SKM-1 treated with dmso at 0.1 percent for 144 hours (cell line): ENCODE results near the gene COX19.
A peak's percentile ranks its signal among the peaks of the same experiment; 100 is the strongest.
"Not testable (repeated sequence)": the region's sequence is repeated elsewhere in the genome, so short reads cannot be mapped to it uniquely, and the experiment has no call there.

ENCODE experiments used
- DNase-seq: peaks from one replicate; lab custom pipeline; 2025; ENCODE audit not compliant: unreplicated experiment; lab: John Stamatoyannopoulos, UW

Gene COX19

DNA sequence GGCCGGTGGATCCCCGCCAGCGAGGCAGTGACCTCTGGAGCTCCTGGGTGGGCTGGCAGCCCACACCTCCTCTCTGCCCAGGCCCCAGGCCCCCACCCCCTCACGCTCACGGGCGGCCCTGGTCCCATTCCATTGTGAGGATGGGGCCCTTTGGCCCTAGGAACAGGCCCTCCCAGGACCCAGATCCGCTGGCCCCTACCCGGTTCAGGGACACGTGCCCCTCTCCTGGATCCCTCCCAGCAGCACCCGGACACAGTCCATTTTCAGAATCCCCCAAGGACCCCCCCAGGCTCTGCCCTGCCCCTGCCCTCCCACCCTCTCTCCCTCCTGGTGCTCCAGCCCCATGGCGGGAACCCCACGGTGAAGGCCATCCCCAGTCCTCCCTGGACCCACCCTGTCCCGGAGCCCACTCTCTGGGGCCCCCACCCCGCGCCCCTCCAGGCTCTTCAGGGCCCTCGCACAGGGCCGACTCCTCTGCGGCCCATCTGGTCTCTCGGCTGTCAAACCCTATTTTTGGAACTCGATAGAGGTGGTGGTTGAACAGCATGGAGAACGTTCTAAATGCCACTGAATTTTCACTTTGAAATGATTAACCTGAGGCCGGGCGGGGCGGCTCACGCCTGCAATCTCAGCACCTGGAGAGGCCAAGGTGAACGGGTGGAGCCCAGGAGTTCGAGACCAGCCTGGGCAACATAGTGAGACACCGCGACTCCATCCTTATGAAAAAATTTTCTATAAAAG, 28.9 kb downstream of the COX19 start:
- DNase-seq = no peak

DNA sequence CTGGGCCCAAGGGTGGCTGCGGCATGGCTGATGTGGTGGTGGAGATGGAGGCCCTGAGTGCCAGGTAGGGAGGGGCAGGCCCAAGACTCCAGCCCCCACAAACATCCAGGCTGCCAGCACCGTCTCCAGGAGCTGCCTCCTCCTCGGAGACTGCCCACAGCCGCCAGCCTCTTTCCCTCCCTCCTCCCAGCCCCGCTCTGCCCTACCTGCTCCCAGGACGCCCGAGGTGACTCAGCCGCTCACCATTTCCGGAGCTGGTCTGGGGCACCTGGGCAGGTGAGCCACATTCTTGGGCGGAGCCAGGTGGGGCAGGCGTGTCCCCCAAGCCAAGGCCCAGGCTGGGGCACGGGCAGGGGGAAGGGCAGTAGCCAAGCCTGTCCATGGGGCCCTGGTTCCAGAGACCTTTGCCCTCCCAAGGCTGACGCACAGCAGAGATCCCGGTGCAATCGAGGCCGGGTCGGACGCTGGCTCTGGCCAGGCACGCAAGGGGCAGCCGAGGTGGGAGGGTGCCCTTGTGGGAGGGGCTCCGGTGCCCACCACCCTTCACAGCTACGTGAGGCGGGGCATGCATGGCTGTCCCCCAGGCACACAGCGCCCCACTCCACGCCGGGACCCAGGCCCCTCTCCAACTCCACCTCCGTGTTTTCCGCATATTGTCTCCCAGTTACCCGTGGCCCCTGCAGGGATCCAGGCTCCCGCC, 29.6 kb downstream of the COX19 start:
- no peak for DNase-seq

DNA sequence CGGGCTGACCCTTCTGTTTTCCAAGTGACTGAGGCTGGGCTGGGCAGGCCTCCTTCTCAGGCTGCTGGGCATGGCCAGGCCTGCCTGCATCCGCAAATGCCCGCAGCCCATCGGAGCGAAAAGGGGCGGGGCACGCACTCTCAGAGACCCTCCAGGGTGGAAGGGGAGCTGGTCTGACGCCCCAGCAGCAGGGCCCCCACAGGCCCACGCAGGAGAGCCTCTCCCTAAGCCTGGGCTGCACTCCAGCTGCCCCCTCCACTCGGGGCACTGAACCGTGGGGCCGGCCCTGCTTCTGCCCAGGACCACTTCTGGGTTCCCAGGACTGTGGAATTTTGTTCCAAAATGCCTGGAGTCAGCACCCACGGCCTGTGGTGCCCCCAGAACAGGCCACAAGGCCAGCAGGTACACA, 30.2 kb downstream of the COX19 start:
- DNase-seq = no peak

DNA sequence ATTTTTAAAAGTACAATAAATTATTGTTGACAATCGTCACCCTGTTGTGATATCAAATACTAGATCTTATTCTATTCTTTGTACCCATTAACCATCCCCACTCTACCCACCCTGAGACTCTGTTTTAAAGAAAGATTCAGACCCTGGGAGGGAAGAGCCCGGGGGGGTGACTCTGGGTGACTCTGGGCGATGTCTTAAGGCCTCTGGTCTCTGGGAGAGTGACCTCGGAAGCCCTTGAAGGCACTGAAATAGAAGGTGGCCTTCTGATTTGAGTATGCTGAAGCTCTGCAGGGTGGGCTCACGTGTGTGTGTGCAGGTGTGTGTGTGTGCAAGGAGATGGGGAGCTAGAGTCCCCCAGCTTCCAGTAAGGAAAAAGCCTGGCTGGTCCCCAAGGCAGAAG, 30.6 kb downstream of the COX19 start:
- DNase-seq = no peak

DNA sequence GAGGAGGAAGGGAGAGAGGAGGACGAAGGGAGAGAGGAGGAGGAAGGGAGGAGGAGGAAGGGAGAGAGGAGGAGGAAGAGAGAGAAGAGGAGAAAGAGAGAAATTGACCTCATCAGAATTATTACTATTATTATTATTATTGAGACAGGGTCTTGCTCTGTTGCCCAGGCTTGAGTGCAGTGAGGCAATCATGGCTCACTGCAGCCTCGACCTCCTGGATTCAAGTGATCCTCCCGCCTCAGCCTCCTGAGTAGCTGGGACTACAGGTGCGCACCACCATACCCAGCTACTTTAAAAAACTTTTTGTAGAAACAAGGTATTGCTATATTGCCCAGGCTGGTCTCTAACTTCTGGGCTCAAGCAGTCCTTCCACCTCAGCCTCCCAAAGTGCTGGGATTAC, 31.6 kb downstream of the COX19 start:
- DNase-seq = not testable (repeated sequence)

DNA sequence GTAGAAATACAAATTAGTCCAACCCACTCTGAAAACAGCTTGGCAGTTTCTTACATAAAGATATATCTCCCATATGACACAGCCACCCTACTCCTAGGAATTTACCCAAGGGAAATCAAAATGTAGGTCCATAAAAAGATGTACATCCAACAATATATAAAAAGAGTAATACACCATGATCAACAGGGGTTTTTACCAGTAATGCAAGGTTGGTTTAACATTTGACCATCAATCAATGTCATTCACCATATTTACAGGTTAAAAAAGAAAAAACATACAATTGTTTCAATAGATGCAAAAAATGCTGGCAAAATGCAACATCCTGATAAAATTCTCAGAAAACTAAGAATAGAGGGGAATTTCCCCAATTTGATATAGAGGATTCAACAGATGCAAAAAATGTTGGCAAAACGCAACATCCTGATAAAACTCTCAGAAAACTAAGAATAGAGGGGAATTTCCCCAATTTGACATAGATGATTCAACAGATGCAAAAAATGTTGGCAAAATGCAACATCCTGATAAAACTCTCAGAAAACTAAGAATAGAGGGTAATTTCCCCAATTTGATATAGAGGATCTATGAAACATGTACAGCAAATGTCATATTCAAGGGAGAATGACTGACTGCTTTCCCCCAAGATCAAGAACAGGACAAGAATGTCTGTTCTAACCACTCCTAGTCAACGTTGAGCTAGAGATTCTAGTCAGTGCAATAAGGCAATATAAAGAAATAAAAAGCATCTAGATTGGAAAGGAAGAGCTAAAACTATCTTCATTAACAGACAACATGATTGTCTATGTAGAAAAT, 34.5 kb downstream of the COX19 start:
- DNase-seq = no peak

DNA sequence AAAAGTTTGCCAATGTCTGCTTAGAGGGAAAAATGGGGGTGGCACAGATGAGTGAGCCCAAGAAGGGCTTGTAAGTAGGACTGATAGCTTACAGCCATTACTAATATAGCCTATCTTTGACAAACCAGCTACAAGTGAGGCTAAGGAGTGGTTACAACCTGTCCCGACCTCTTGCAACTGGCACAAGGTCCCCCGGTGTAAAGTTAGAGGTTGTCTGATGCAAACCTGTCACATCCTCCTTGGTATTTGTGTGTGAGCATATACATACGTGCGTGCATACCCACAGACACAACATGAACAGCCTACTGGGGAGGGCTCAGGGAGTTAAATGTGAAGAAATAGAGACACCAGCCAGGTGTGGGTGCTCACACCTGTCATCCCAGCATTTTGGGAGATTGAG, 35.5 kb downstream of the COX19 start:
- no peak for DNase-seq

DNA sequence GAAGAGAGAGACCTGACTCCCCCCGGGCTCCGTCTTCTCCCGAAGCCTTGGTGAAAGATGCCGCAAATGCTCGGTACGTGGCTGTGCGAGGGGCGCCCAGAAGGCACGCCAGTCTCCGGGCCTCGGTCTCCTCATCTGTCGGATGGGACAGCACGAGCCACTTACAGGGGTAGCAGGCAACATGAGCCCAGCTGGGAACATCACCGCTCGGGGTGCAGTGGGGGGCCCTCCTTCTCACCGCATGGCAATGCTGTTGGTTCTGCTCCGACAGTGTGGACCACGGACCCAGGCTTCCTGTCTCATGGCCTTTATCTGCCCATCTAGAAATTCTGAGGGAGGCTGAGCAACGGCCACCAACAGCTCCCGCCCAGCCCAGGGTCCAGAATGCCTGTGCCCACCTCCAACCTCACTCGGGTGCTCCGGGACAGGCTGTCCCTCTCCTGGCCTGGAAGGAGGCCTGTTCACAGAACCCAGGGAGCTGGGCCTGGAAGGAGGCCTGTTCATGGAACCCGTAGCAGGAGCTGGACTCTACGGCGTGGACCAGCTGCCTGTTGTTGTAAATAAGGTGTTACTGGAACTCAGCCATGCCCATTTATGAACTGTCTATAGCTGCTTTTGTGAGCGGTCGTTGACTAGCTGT, 36.7 kb downstream of the COX19 start:
- no peak for DNase-seq

DNA sequence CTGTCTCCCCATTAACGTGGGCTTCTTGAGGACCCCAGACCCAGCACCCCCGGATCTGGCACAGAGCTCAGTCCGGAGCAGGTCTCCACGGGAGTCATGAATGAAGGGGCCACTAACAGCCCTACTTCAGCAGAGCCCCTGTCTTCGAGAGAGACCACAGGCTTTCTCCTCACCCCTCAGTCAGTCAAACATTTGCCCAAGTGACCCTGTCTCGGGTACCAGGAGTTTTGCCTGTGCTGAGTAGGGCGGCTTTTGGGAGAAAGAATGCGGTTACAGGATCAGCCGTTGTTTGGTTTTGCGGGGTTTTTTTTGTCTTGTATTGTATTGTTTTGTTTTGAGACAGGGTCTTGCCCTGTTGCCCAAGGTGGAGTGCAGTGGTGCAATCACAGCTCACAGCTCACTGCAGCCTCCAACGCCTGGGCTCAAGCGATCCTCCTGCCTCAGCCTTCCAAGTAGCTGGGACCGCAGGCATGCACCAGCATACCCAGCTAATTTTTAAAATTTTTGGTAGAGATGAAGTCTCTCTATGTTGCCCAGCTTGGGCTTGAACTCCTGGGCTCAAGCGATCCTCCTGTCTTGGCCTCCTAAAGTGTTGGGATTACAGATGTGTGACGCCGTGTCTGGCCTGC, 37.4 kb downstream of the COX19 start:
- DNase-seq = no peak

DNA sequence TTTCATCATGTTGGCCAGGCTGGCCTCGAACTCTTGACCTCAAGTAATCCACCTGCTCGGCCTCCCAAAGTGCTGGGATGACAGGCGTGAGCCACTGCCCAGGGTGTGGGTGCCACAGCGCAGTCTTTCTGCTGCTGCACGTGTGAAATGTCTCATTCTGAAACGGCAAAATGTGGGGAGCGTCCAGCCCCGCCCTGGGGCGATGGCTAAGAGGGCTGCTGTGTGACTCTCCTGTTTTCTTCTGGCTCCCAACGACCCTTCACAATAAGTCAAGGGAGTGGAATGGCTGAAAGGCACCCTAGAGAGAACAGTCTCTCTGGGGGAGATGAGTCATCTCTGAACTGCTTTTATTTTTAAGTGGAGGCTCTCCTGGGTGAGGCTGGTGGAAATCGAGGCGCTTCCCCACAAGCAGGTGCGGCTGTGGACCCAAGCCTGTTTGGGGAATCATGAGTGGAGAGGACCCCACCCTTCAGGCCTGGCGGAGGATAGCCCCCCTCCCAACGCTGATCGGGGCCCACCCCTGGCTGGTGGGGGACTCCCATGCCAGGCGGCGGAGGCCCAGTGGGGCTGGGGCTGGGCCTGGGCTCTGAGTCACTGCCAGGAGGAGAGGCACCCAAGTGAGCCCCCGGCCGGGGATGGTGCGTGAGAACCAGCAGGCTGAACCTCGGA, 38.8 kb downstream of the COX19 start:
- DNase-seq = no peak

DNA sequence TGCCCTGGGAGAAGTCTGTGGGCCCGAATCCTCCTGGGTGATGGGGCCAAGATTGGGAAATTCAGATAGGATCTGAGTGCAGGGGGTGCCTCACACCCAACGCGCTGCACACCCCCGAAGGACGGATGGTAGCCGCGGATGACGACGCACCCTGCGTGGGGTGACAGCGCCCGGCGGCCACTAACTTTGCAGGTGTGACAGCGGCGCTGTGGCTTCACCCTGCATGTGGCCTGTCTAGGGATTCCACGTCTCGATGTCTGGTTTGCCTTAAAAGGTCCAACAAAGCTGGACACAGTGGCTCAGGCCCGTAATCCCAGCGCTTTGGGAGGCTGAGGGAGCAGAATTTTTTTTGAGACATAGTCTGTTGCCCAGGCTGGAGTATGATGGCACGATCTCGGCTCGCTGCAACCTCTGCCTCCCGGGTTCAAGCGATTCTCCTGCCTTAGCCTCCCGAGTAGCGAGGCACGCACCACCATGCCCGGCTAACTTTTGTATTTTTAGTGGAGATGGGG, 39.4 kb downstream of the COX19 start:
- DNase-seq = no peak

DNA sequence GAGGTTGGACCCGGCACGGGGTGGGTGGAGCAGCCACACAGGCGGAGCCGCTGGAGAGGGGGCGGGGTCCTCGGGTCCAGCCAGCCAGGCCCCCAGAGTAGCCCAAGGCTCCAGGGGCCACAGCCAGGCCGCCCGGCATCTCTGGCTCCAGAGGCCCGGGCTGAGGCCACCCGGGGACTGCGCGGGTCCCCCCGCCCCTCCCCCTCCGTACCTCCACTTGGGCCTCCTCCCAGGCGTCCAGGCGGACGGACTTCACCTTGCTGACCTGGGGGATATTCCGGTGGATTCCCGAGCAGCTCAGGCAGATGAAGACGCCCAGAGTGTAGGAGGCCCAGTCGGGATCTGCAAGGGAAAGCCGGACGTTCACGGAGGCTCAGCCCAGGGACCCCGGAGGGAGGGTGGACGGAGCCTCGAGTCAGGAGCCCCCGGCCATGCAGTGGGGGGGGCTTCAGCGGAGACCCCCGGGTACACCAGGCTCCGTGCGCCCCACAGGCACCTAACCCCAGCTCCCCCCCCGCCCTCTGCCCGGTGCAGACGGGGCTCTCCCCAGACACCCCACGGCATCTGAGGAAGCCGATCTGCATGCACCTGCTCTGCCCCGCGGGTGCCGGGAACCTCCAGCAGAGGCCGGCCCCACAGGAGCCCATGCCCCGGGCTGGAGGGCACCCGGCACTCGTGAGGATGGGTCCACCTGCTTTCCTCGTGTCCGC, 40.0 kb downstream of the COX19 start:
- DNase-seq = no peak

DNA sequence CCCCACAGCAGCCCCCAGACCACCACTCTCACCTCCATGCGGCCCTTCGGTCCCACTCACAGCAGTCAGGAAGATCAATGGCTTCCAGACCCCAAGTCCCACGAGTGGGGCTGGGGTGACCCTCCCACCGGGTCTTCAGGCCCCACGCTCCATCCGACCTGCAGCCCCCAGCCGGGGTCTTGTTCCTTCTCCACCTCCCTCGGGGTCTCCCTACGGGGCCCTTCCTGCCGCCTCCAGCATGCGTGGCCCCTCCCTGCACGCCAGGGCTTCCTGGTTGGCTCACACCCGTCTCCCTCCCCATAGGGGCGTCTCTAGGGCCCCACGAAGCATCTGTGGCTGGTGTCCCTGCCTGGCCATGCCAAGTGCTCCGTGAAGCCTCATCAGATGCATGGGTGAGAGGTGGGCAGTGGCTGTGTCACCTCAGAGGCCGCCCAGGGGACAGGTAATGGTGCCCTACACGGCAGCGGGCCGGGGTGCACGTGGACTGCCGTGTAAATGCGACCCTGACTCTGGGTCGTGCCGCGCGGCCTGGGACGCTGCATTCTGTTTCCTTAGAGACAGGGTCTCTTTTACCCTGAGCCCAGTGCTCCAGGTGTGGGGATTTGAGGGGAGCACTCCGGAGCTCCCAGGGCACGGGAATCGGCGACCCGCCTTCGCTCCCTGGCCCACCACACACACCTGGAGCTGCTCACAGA, 40.7 kb downstream of the COX19 start:
- no peak for DNase-seq

DNA sequence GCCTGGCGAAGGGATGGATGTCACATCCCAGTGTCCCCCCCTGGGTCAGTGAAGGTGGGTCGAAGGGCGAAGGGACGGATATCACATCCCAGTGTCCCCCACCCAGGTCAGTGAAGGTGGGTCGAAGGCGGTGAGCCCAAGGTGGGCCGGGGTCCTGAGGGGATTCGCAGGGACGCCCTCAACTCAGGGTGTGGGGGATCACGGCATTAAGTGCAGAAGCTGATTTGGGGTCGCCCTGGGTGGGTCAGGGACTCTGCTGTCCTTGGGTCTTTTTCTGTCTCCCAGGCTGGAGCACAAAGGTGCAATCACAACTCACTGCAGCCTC, 42.7 kb downstream of the COX19 start:
- DNase-seq = no peak

DNA sequence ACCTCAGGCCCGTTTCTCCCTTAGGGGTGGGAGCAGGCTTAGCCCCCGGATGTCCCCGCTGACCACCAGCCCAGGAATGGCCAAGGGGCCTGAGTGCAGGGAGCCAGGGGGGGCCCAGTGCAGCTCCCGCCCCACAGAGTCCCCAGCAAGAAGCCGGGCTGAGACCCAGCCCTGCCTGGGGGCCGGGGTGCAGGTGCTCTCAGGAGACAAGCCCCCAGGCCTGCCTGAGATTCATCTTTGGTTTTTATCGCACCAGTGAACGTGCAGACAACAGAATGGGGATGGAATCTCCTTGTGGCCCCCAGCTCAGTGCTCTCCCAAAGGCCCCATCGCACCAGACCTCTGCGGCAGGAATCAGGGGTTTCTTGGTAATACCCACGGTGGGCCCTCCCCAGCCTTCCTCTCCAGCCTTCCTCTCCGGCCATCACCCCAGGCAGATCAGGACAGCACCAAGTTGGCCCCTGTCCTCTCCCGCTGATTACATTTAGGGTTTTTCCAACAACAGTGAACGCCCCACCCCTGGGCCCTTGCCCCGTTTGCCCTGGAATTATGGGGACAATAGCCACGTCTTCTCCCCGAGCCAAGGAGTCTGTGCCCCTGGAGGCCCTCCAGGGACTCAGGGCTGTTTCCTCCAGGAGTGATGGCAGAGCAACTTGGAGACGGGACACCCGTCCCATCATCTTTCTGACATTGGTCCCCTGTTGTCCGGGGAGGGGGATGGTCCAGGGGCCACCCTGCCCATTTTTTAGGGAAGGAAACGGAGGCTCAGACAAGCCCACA, 43.3 kb downstream of the COX19 start:
- DNase-seq = no peak

DNA sequence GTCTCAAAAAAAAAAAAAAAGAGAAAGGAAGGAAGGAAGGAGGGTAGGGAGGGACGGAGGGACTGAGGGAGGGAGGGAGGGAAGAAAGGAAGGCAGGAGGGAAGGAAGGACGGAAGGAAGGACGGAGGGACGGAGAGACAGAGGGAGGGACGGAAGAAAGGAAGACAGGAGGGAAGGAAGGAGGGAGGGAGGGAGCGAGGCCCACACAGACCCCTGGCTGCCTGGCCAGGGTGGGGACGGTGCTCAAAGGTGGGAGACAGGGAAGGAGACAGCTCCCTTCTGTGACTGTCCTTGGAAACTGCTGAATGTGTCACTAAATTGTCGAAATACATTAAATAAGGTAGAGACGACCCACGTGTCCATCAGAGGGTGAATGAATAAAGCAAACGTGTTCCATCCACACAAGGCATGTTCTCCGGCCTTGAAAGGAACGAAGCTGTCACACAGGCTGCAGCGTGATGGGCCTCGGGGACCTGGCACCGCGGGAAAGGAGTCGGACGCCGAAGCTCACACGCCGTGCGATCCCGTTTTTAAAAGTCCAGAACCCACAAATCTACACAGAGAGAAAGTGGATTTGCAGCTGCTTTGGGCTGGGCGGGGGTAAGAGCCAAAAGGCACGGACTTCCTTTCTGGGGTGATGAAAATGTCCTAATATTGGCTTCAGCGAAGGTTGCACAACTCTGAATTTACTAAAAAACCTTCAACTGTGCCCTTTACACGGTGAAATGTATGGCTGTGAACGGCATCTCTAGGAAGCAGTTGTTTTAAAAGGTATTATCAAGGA, 44.2 kb downstream of the COX19 start:
- peak; percentile 57 for DNase-seq

DNA sequence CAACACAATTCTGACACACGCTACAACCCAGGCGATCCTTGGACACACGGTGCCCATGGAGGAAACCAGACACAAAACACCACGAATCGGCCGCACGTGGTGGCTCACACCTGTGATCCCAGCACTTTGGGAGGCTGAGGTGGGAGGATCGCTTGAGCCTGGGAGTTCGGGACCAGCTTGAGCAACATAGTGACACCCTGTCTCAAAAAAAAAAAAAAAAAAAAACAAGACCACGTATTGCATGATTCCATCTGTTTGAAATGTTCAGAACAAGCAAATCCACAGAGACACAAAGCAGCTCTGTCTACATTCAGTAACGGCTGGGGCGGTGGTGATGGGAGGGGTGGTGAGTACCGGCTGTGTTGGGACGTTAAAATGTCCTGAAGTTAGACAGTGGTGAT, 46.0 kb downstream of the COX19 start:
- DNase-seq = no peak
